HG03064 (cell line): ENCODE results near the gene ZNF444.
"Not testable (repeated sequence)": the region's sequence is repeated elsewhere in the genome, so short reads cannot be mapped to it uniquely, and the experiment has no call there.

ENCODE experiments used
- ATAC-seq: cut with Tn5 transposase; IDR thresholded peaks from one replicate; pipeline ENCODE4 v1.9.1; 2021; ENCODE audit warnings: low read depth; ENCODE audit not compliant: unreplicated experiment

ZNF444 gene

GRCh38 chr19:56144831-56145230 is 3.7 kb downstream of the ZNF444 start:
- ATAC-seq, result no peak

- no peak for ATAC-seq
These were observed 4.6 kb downstream of the ZNF444 start for GRCh38 chr19:56145698-56146097.

GRCh38 chr19:56146904-56147303 is 5.8 kb downstream of the ZNF444 start:
- ATAC-seq, result no peak

GRCh38 chr19:56147307-56147706 is 6.2 kb downstream of the ZNF444 start:
- no peak for ATAC-seq

GRCh38 chr19:56148096-56148495 is 7.0 kb downstream of the ZNF444 start:
- ATAC-seq, result no peak

GRCh38 chr19:56148955-56149655 is 8.0 kb downstream of the ZNF444 start:
- not testable (repeated sequence) for ATAC-seq

GRCh38 chr19:56149656-56150038 is 8.6 kb downstream of the ZNF444 start:
- ATAC-seq, result no peak

GRCh38 chr19:56150358-56150757 is 9.3 kb downstream of the ZNF444 start:
- no peak for ATAC-seq

GRCh38 chr19:56152644-56153043 is 11.6 kb downstream of the ZNF444 start:
- ATAC-seq, result no peak

- no peak for ATAC-seq
These were observed 12.4 kb downstream of the ZNF444 start for GRCh38 chr19:56153507-56153906.

GRCh38 chr19:56155124-56155687 is 14.1 kb downstream of the ZNF444 start:
- no peak for ATAC-seq

- ATAC-seq, result no peak
These were observed 15.7 kb downstream of the ZNF444 start for GRCh38 chr19:56156768-56157167.

- ATAC-seq, result no peak
These were observed 17.2 kb downstream of the ZNF444 start for GRCh38 chr19:56158170-56158757.

- no peak for ATAC-seq
These were observed 18.0 kb downstream of the ZNF444 start for GRCh38 chr19:56159009-56159559.

- no peak for ATAC-seq
These were observed 18.7 kb downstream of the ZNF444 start for GRCh38 chr19:56159622-56160271.

- no peak for ATAC-seq
These were observed 20.4 kb downstream of the ZNF444 start for GRCh38 chr19:56161534-56161933.

- no peak for ATAC-seq
These were observed 21.2 kb downstream of the ZNF444 start for GRCh38 chr19:56162258-56162657.

- no peak for ATAC-seq
These were observed 22.0 kb downstream of the ZNF444 start for GRCh38 chr19:56163097-56163496.

GRCh38 chr19:56167064-56167578 is 26.0 kb downstream of the ZNF444 start:
- ATAC-seq, result no peak

- no peak for ATAC-seq
These were observed 29.2 kb downstream of the ZNF444 start for GRCh38 chr19:56170261-56170660.

GRCh38 chr19:56174086-56174485 is 33.0 kb downstream of the ZNF444 start:
- ATAC-seq, result no peak
